ENCODE measurements around the gene CCT4. TPM values are rescaled to one million over a fixed set of nuclear protein-coding genes. Genes with fewer than 3 reads are reported as not detected.
"Not testable (repeated sequence)": the region's sequence is repeated elsewhere in the genome, so short reads cannot be mapped to it uniquely, and the experiment has no call there.

The CCT4 gene
- total and polyA plus RNA-seq, 10 donors = 45.0 to 104 (median 83.1) TPM

- no peak for TF ChIP-seq POLR2A (IDR thresholded peaks at IDR 0.05)
- no peak for TF ChIP-seq POLR2AphosphoS5 (IDR thresholded peaks at IDR 0.05)
- no peak for TF ChIP-seq CTCF (IDR thresholded peaks at IDR 0.05 in 8 of 11, conservative IDR thresholded peaks at IDR 0.05 in 3 of 11)
- H3K4me3 ChIP-seq = no peak overlapping the region
- no peak for DNase-seq
- no peak overlapping the region for H3K27ac ChIP-seq
- intact Hi-C loops (cut with DNase I; ENCODE audit: low total_unique reads) = no loop called here
- peaks cover 13 to 31% (median 27%) of the 10 kb centered on the region in 6 donors for H3K4me1 ChIP-seq
- 95 to 97% (median 97%) methylated on average over 5 of the region's 5 CpGs for WGBS, 5 donors
- H3K36me3 ChIP-seq = peaks cover 11 to 87% (median 78%) of the 10 kb centered on the region in 6 donors
- H3K9me3 ChIP-seq = no peaks in the 10 kb centered on the region
- H3K27me3 ChIP-seq (replicated peaks in 1 of 7) = no peaks in the 10 kb centered on the region
These were observed 5.6 kb downstream of the CCT4 start for GRCh38 chr2:61882850-61883249.

DNA sequence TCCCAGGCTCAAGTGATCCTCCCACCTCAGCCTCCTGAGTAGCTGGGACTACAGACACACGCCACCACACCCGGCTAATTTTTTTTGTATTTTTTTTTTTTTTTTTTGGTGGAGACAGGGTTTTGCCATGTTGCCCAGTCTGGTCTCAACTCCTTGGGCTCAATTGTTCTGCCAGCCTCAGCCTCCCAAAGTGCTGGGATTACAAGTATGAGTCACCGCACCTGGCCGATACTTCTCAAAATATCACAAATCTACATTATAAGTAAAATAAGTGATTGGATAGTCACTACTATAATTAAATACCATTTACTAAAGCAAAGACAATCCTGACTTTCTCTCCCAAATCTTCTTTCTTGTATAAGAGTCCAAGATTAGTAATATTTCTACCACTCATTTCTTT is 9.1 kb downstream of the CCT4 start:
- H3K27ac ChIP-seq; DNase-seq; H3K27me3 ChIP-seq (replicated peaks in 1 of 7); H3K4me1 ChIP-seq; H3K4me3 ChIP-seq; intact Hi-C loops (cut with DNase I; ENCODE audit: low total_unique reads); H3K9me3 ChIP-seq: not testable (repeated sequence)
- peaks cover 16 to 100% (median 98%) of the 10 kb centered on the region in 6 donors for H3K36me3 ChIP-seq
- WGBS, 5 donors = 94 to 100% (median 95%) methylated on average over 4 of the region's 4 CpGs

- no peak for DNase-seq
- H3K9me3 ChIP-seq = no peaks in the 10 kb centered on the region
- H3K27ac ChIP-seq = no peak overlapping the region
- no peak overlapping the region for H3K4me3 ChIP-seq
- H3K36me3 ChIP-seq = peaks cover 16 to 100% (median 98%) of the 10 kb centered on the region in 6 donors
- 93 to 98% (median 97%) methylated on average over 3 of the region's 3 CpGs for WGBS, 5 donors
- no peaks in the 10 kb centered on the region for H3K4me1 ChIP-seq
- no peaks in the 10 kb centered on the region for H3K27me3 ChIP-seq (replicated peaks in 1 of 7)
- TF ChIP-seq POLR2AphosphoS5 (IDR thresholded peaks at IDR 0.05) (no peak), CTCF (IDR thresholded peaks at IDR 0.05 in 8 of 11, conservative IDR thresholded peaks at IDR 0.05 in 3 of 11) (no peak), POLR2A (IDR thresholded peaks at IDR 0.05) (no peak)
- intact Hi-C loops (cut with DNase I; ENCODE audit: low total_unique reads) = no loop called here
These were observed 9.7 kb downstream of the CCT4 start for GRCh38 chr2:61878761-61879160.

DNA sequence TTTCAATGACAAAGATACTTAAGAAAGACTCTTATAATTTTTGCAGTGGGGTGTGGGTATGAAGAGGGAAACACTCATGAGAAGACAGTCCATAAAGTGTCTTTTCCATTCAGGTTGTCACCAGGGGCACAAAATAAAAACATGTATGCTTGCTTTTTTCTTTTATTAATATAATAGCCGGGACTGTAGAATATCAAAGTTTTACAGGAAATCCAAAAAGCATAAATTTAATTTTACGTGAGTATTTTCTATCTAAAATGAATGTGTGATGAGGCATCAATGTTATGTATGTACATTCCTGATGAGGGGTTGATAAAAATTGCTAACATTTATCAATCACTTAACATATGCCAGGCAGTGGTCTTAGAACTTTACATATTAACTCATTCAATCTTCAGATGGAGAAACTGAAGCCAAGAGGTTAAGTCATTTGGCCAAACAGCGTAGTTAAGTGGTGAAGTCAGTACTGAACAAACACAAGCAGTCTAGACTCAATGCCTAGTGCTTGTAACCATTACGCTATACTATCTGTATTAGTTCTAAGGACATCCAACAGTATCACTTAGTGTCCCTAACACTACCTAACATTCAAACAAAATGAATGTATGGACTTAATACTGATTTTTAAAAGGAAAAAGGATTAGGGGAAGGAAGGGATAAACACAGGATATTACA is 10.7 kb downstream of the CCT4 start:
- H3K27me3 ChIP-seq (replicated peaks in 1 of 7) = no peaks in the 10 kb centered on the region
- intact Hi-C loops (cut with DNase I; ENCODE audit: low total_unique reads) = no loop called here
- H3K27ac ChIP-seq = no peak overlapping the region
- peaks cover 15 to 100% (median 99%) of the 10 kb centered on the region in 6 donors for H3K36me3 ChIP-seq
- DNase-seq = no peak
- H3K4me1 ChIP-seq = no peaks in the 10 kb centered on the region
- H3K4me3 ChIP-seq = no peak overlapping the region
- no peak for TF ChIP-seq POLR2AphosphoS5 (IDR thresholded peaks at IDR 0.05)
- no peak for TF ChIP-seq POLR2A (IDR thresholded peaks at IDR 0.05)
- no peak for TF ChIP-seq CTCF (IDR thresholded peaks at IDR 0.05 in 8 of 11, conservative IDR thresholded peaks at IDR 0.05 in 3 of 11)
- WGBS, 5 donors = 97 to 99% (median 98%) methylated on average over 4 of the region's 4 CpGs
- H3K9me3 ChIP-seq = no peaks in the 10 kb centered on the region

All from spleen (tissue), 11 donors.